ENCODE measurements around the gene CCDC93. TPM values are rescaled to one million over a fixed set of nuclear protein-coding genes. Genes with fewer than 3 reads are reported as not detected.

Gene CCDC93
- polyA plus RNA-seq, 1 donor (not counting 4 experiments of a cell fraction or from before 2014, with no cell fraction given), result 21.3 TPM

GRCh38 chr2:117952228-117952627, 61.6 kb downstream of the CCDC93 start:
- TF ChIP-seq EZH2 (IDR thresholded peaks at IDR 0.05; ENCODE audit: low read length) (no peak), CTCF (optimal IDR thresholded peaks at IDR 0.05 in 1 of 3, IDR thresholded peaks at IDR 0.05 in 1 of 3, conservative IDR thresholded peaks at IDR 0.05 in 1 of 3; ENCODE audit: extremely low read depth in 1 of 3, insufficient read depth in 2 of 3, low read length in 3 of 3) (no peak)
- H3K36me3 ChIP-seq (ENCODE audit: control insufficient read depth in 2 of 2, extremely low read depth in 1 of 2, insufficient read depth in 2 of 2, low read length in 2 of 2), result peaks cover 31 to 39% of the 10 kb centered on the region in 2 experiments
- dilution Hi-C loops (cut with MboI; ENCODE audit: extremely low pct_ligation_motif_present, low sequenced_read_pairs), result no loop called here

GRCh38 chr2:117949806-117950205, 64.1 kb downstream of the CCDC93 start:
- no peak overlapping the region for H2AFZ ChIP-seq (ENCODE audit: control insufficient read depth, low read length)
- no peak overlapping the region for H3K4me3 ChIP-seq (ENCODE audit: control insufficient read depth in 2 of 3, extremely low read depth in 1 of 3, insufficient read depth in 2 of 3, low read depth in 1 of 3, low read length in 3 of 3)
- dilution Hi-C loops (cut with MboI; ENCODE audit: extremely low pct_ligation_motif_present, low sequenced_read_pairs), result no loop called here
- H3K9me1 ChIP-seq (ENCODE audit: control insufficient read depth, extremely low read depth, insufficient read depth, low read length), result no peaks in the 10 kb centered on the region
- H3K36me3 ChIP-seq (ENCODE audit: control insufficient read depth in 2 of 2, extremely low read depth in 1 of 2, insufficient read depth in 2 of 2, low read length in 2 of 2), result peaks cover 45 to 57% of the 10 kb centered on the region in 2 experiments
- FAIRE-seq, result no peak
- H3K4me2 ChIP-seq (ENCODE audit: control insufficient read depth, extremely low read depth, insufficient read depth, low read depth, low read length), result no peak overlapping the region
- H3K4me1 ChIP-seq (ENCODE audit: control insufficient read depth, extremely low read depth, insufficient read depth, low read length), result no peaks in the 10 kb centered on the region
- no peak overlapping the region for H3K27ac ChIP-seq (ENCODE audit: control insufficient read depth, insufficient read depth, low read length)
- H4K20me1 ChIP-seq (ENCODE audit: control insufficient read depth, extremely low read depth, insufficient read depth, low read length), result no peaks in the 10 kb centered on the region
- DNase-seq (ENCODE audit: low read depth, low spot score), result no peak
- no peaks in the 10 kb centered on the region for H3K79me2 ChIP-seq (ENCODE audit: control insufficient read depth, insufficient read depth, low read length)
- H3K9ac ChIP-seq (ENCODE audit: control insufficient read depth, extremely low read depth, insufficient read depth, low read length), result no peak overlapping the region
- no peaks in the 10 kb centered on the region for H3K9me3 ChIP-seq (ENCODE audit: control insufficient read depth, low read depth, low read length)
- no peaks in the 10 kb centered on the region for H3K27me3 ChIP-seq (ENCODE audit: control insufficient read depth, extremely low read depth, insufficient read depth, low read length)
- TF ChIP-seq EZH2 (IDR thresholded peaks at IDR 0.05; ENCODE audit: low read length) (no peak), CTCF (optimal IDR thresholded peaks at IDR 0.05 in 1 of 3, IDR thresholded peaks at IDR 0.05 in 1 of 3, conservative IDR thresholded peaks at IDR 0.05 in 1 of 3; ENCODE audit: extremely low read depth in 1 of 3, insufficient read depth in 2 of 3, low read length in 3 of 3) (no peak)

More at GRCh38 chr2:117952228-117952627, 61.6 kb downstream of the CCDC93 start:
- Histone ChIP-seq H2AFZ (ENCODE audit: control insufficient read depth, low read length) (no peak overlapping the region), H4K20me1 (ENCODE audit: control insufficient read depth, extremely low read depth, insufficient read depth, low read length) (no peaks in the 10 kb centered on the region), H3K4me3 (ENCODE audit: control insufficient read depth in 2 of 3, extremely low read depth in 1 of 3, insufficient read depth in 2 of 3, low read depth in 1 of 3, low read length in 3 of 3) (no peak overlapping the region), H3K27ac (ENCODE audit: control insufficient read depth, insufficient read depth, low read length) (no peak overlapping the region), H3K4me2 (ENCODE audit: control insufficient read depth, extremely low read depth, insufficient read depth, low read depth, low read length) (no peak overlapping the region), H3K9ac (ENCODE audit: control insufficient read depth, extremely low read depth, insufficient read depth, low read length) (no peak overlapping the region), H3K9me3 (ENCODE audit: control insufficient read depth, low read depth, low read length) (no peaks in the 10 kb centered on the region), H3K9me1 (ENCODE audit: control insufficient read depth, extremely low read depth, insufficient read depth, low read length) (no peaks in the 10 kb centered on the region), H3K79me2 (ENCODE audit: control insufficient read depth, insufficient read depth, low read length) (no peaks in the 10 kb centered on the region), H3K4me1 (ENCODE audit: control insufficient read depth, extremely low read depth, insufficient read depth, low read length) (no peaks in the 10 kb centered on the region), H3K27me3 (ENCODE audit: control insufficient read depth, extremely low read depth, insufficient read depth, low read length) (no peaks in the 10 kb centered on the region)
- DNase-seq (ENCODE audit: low read depth, low spot score), result no peak
- no peak for FAIRE-seq
